Measurements from ENCODE around the gene RCAN1. TPM values are rescaled to one million over a fixed set of nuclear protein-coding genes. Genes with fewer than 3 reads are reported as not detected.
A peak's percentile ranks its signal among the peaks of the same experiment; 100 is the strongest.
"Not testable (repeated sequence)": the region's sequence is repeated elsewhere in the genome, so short reads cannot be mapped to it uniquely, and the experiment has no call there.

The RCAN1 gene
- total RNA-seq, 2 donors from 2014 or later = 59.6 to 180 TPM

DNA sequence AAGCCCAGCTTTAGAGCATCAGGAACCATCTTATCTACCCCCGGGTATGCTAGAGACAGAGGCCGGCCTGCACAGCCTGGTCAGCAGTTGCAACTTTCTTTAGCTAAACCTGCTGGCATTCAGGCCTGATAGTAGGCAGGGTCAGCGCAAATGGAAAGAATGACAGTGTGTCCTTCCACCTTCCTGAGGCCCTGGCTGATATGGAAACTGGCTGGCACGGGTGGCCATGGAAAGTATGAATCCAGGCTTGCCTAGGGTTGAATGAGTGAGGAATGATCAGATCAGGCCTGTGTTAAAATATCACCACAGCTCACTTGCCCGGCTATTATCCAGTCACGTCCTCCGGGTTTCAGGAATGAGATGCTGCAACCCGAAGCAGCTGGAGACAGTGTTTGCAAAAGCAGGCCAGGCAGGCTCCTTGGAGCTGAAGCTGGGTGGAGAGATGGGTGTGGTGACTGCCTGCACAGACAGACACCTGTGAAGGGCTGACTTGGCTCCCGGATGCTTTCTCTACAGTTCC, 34.7 kb downstream of the RCAN1 start:
- peak; percentile 91 for DNase-seq (ENCODE audit: low spot score)
- intact Hi-C loops (cut with DNase I) = loop anchor here in 1 of 2 donors (5.0 kb wide), 1 partner anchor 53 kb away; no protein-coding TSS in a partner anchor

- intact Hi-C loops (cut with DNase I) = no loop called here
- DNase-seq (ENCODE audit: low spot score) = no peak
These were observed 35.5 kb downstream of the RCAN1 start for GRCh38 chr21:34579411-34579810.

DNA sequence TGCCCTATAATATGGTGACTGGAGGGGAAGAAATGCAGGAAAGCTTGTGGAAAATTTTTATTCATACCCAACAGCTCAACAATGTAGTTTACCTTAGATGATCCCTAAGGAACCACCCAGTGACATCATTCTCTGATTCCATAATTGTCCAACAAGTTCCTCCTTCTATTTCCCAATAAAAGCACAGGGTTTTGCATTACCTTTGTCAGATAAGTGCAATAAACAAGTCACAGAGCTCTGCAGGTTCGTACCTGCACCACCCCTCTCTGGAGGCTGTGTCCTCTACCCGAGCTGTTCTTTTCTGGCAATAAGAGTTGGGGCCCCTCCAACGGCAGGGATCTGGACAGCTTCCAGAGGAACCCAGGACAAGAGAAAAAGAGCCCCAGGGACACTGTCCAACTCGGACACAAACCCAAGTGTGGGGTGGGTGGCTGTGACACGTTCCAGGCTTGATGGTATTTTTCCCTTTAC, 38.8 kb downstream of the RCAN1 start:
- DNase-seq (ENCODE audit: low spot score) = no peak
- intact Hi-C loops (cut with DNase I) = no loop called here

DNA sequence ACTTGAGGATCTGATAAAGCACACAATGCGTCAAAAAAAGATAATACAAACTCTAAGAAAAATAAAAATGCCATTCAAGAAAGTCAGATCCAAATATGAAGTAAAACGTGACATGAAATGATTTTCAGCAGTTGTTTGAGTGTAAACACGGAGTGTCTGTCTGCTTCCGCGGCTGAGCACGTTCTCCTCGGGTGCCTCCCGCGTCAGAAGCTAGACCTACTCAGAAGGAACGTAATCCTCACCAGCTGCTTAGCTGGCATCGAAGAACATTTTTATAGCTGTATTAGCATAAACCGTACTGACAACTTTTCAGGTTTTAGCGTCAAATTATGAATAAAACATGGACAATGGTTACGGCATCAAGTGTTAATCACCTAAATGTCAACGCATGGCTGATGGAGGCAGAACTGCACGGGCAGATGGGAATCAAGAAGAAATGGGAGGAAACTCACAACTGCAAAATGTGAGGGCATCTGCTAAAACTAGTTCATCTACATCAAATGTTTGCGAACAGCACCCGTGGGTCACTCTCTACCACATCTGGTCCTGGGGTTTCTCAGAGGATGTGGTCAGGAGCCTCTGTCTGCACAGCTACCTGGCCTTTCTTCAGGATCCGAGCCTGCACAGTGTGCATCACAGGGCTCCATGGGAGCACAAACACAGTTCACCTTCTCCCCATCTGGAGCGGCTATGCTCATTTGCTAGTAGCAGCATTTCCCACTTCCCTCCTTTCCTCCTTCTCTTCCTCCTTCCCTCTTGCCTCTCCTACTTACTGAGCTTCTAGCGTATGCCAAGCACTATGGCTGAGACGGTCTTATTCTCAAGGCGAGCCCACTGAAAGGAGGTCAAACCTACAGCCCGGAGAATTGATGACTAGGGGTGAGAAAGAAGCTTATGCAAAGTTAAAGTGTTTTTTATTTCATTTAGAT, 40.0 kb downstream of the RCAN1 start:
- intact Hi-C loops (cut with DNase I) = no loop called here
- no peak for DNase-seq (ENCODE audit: low spot score)

GRCh38 chr21:34571994-34572393, 42.9 kb downstream of the RCAN1 start:
- intact Hi-C loops (cut with DNase I) = no loop called here
- no peak for DNase-seq (ENCODE audit: low spot score)

- no peak for DNase-seq (ENCODE audit: low spot score)
- intact Hi-C loops (cut with DNase I) = no loop called here
These were observed 44.6 kb downstream of the RCAN1 start for GRCh38 chr21:34570313-34570712.

- DNase-seq (ENCODE audit: low spot score) = no peak
- intact Hi-C loops (cut with DNase I) = loop anchor here in 1 of 2 donors (1.0 kb wide), 1 partner anchor 15 kb away; no protein-coding TSS in a partner anchor
These were observed 45.4 kb downstream of the RCAN1 start for GRCh38 chr21:34569381-34569979.

- DNase-seq (ENCODE audit: low spot score) = not testable (repeated sequence)
- intact Hi-C loops (cut with DNase I) = loop anchor here in 1 of 2 donors (1.0 kb wide), 1 partner anchor 14 kb away; no protein-coding TSS in a partner anchor
These were observed 46.1 kb downstream of the RCAN1 start for GRCh38 chr21:34568801-34569200.

- intact Hi-C loops (cut with DNase I) = no loop called here
- DNase-seq (ENCODE audit: low spot score) = no peak
These were observed 47.2 kb downstream of the RCAN1 start for GRCh38 chr21:34567604-34568155.

- DNase-seq (ENCODE audit: low spot score) = no peak
- intact Hi-C loops (cut with DNase I) = no loop called here
These were observed 49.7 kb downstream of the RCAN1 start for GRCh38 chr21:34565238-34565637.

- DNase-seq (ENCODE audit: low spot score); intact Hi-C loops (cut with DNase I): not testable (repeated sequence)
These were observed 51.5 kb downstream of the RCAN1 start for GRCh38 chr21:34563370-34563769.

- intact Hi-C loops (cut with DNase I) = no loop called here
- DNase-seq (ENCODE audit: low spot score) = no peak
These were observed 53.1 kb downstream of the RCAN1 start for GRCh38 chr21:34561806-34562205.

DNA sequence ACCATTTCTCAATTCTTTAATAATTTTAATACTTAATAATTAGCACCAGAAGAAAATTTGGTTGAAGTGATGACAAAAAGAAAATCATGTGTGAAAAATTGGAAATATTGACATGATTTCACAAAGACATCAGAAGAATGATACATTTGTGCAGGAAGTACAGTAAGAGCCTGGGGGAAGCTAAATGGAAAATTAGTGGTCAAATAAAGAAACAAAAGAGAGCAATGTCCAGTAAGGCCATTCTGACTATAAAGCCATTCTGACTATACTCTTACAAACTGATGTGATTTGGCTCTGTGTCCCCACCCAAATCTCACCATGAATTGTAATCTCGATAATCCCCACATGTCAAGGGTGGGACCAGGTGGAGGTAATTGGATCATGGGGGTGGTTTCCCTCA, 54.3 kb downstream of the RCAN1 start:
- no peak for DNase-seq (ENCODE audit: low spot score)
- intact Hi-C loops (cut with DNase I) = no loop called here

DNA sequence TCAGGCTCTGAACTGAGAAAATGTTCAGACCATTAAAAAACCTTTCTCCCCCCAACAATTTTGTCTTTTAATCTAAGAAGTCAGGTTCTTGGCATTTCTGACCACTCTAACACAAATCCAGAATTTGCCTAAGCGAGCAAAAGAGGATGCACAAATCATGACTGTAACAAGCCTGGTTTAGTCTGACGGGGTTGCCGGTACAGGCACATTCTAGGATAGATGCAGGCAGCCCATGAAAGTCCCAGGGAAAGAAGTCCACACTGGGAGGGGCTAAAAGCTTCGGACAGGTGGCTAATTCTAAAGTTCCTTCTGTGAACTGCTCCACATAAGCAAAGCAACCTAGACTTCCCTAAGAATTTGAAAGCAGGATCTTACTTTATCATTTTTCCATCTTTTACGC, 54.9 kb downstream of the RCAN1 start:
- DNase-seq (ENCODE audit: low spot score) = no peak
- intact Hi-C loops (cut with DNase I) = no loop called here

GRCh38 chr21:34559089-34559631, 55.8 kb downstream of the RCAN1 start:
- DNase-seq (ENCODE audit: low spot score) = no peak

GRCh38 chr21:34558166-34558565, 56.7 kb downstream of the RCAN1 start:
- intact Hi-C loops (cut with DNase I) = no loop called here
- DNase-seq (ENCODE audit: low spot score) = no peak

More at GRCh38 chr21:34559089-34559631, 55.8 kb downstream of the RCAN1 start:
- intact Hi-C loops (cut with DNase I) = no loop called here

GRCh38 chr21:34557261-34557660, 57.7 kb downstream of the RCAN1 start:
- intact Hi-C loops (cut with DNase I) = no loop called here
- DNase-seq (ENCODE audit: low spot score) = no peak

DNA sequence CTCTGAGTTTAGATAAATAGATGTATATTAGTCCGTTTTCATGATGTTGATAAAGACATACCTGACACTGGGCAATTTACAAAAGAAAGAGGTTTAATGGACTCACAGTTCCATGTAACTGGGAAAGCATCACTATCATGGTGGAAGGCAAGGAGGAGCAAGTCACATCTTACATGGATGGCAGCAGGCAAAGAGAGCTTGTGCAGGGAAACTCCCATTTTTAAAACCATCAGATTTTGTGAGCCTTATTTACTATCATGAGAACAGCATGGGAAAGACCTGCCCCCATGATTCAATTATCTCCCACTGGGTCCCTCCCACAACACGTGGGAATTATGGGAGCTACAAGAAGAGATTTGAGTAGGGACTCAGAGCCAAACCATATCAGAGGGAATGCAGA, 60.2 kb downstream of the RCAN1 start:
- intact Hi-C loops (cut with DNase I) = loop anchor here in 1 of 2 donors (1.0 to 5.0 kb wide), 2 partner anchors 15 to 727 kb away; no protein-coding TSS in a partner anchor
- not testable (repeated sequence) for DNase-seq (ENCODE audit: low spot score)

- intact Hi-C loops (cut with DNase I) = loop anchor here in 1 of 2 donors (1.0 to 5.0 kb wide), 2 partner anchors 15 to 727 kb away; no protein-coding TSS in a partner anchor
- DNase-seq (ENCODE audit: low spot score) = no peak
These were observed 60.7 kb downstream of the RCAN1 start for GRCh38 chr21:34554227-34554626.

All from posterior vena cava (tissue), 2 donors.